Astrocyte of the cerebellum (primary cell): ENCODE results near the gene ROR1.

ENCODE experiments used
- DNase-seq: peaks from one replicate; pipeline ENCODE4 v3.0.0-alpha.2; 2011; ENCODE audit warnings: low read depth
- H3K4me3 ChIP-seq: 2 replicates; pipeline ENCODE4 v1.5.1; 2011; ENCODE audit warnings: mild to moderate bottlenecking, low read depth, low read length, moderate library complexity
- in situ Hi-C: cut with HindIII; loops from 2 replicates; pipeline ENCODE4 v1.10.0; 2017; ENCODE audit warnings: low sequenced_read_pairs
- TF ChIP-seq, protein P1 (sequence below): IDR thresholded peaks from 2 replicates; pipeline ENCODE4 v1.5.1; 2012; ENCODE audit warnings: low read length, low read depth, moderate library complexity, mild to moderate bottlenecking; ENCODE audit errors: missing control alignments

The ROR1 gene

DNA sequence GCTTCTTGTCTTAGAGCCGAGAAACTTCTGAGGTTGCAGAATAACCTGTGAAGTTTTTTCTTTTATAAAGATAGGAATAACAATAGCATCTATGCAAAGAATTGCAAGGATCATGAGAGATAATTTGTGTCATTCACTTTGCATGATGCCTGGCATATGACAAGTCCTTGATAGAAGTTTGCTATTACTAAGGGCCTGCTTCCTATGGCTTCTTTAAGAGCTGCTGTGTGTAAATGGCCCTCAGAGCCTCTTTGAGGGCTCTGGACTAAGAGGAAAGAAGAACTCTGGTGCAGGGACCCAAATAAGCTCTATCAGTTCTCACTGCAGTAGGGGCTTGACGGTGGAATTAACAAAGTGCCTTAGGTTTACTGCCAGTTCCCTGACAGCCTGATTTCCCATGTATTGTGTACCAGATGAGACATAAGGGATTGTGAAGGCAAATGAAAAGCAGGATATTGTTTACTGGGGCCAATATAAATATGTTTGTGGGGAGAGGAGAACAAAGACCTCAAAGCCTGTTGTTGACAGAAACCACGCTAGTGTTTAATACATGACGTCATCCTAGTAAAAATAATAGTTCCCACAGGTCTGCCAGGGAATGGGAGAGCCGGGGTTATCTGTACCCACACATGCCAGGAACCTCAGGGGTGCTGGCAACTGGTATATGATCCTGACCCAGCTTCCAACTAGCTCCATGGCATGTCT, 298.4 kb downstream of the ROR1 start:
- no peak overlapping the region for H3K4me3 ChIP-seq
- DNase-seq: peak; percentile 72
- in situ Hi-C loops: no loop called here
- TF ChIP-seq, protein P1, sequence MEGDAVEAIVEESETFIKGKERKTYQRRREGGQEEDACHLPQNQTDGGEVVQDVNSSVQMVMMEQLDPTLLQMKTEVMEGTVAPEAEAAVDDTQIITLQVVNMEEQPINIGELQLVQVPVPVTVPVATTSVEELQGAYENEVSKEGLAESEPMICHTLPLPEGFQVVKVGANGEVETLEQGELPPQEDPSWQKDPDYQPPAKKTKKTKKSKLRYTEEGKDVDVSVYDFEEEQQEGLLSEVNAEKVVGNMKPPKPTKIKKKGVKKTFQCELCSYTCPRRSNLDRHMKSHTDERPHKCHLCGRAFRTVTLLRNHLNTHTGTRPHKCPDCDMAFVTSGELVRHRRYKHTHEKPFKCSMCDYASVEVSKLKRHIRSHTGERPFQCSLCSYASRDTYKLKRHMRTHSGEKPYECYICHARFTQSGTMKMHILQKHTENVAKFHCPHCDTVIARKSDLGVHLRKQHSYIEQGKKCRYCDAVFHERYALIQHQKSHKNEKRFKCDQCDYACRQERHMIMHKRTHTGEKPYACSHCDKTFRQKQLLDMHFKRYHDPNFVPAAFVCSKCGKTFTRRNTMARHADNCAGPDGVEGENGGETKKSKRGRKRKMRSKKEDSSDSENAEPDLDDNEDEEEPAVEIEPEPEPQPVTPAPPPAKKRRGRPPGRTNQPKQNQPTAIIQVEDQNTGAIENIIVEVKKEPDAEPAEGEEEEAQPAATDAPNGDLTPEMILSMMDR: no peak

- TF ChIP-seq, protein P1: no peak
- no peak overlapping the region for H3K4me3 ChIP-seq
- DNase-seq: no peak
- in situ Hi-C loops: no loop called here
Observed at GRCh38 chr1:64073705-64074104, 299.9 kb downstream of the ROR1 start.

DNA sequence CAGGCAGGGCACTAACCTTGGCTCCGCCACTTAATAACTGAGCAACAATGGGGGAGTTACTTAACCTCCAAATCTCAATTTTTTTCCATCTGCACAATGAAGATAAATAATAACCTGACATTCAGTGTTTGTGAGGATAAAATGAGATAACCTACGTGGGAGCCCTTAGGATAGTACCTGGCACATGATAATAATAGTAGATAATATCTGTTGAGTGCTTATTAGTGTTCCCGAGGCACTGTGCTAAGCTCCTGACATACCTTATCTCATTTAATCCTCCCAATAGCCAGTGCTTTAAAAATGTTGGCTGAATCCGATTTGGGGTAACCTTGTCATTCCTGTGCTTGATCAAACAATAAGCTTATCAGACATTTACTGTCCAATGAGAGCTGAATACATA, 300.9 kb downstream of the ROR1 start:
- in situ Hi-C loops: no loop called here
- TF ChIP-seq, protein P1: no peak
- H3K4me3 ChIP-seq: no peak overlapping the region
- no peak for DNase-seq

DNA sequence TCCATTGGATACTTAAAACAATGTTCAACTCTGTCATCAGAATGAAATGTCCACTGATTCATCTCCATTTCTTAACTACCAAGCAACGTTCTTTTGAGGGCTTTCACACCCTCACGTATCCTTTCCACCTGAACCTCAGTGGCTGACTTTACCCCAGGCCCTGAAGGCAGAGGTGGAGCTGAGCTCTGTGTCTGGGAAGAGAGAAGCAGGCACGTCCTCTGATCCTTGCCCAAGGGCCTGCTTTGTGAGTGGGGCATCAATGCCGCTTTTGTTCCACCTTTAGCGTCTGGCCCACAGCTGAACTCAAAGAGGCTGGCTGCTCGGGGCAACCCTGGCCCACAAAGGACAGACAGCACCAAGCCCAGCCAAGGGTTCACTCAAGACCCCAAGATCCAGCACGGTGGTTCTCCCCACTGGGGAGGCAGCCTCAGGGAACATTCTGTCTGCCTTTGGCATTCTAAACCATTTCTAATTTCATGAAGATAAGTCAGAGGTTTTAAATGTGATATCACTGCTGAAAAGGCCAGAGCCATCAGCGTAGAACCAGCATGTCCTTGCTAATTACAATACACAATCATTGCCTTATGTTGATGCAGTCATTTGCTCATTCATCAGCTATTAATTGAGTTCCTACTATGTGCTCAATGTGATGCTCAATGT, 303.6 kb downstream of the ROR1 start:
- TF ChIP-seq, protein P1: no peak
- DNase-seq: no peak
- H3K4me3 ChIP-seq: no peak overlapping the region
- in situ Hi-C loops: no loop called here

GRCh38 chr1:64080941-64081562, 307.2 kb downstream of the ROR1 start:
- TF ChIP-seq, protein P1: no peak
- H3K4me3 ChIP-seq: no peak overlapping the region
- DNase-seq: no peak
- in situ Hi-C loops: no loop called here

- TF ChIP-seq, protein P1: no peak
- no peak for DNase-seq
- in situ Hi-C loops: no loop called here
- no peak overlapping the region for H3K4me3 ChIP-seq
Observed at GRCh38 chr1:64082459-64082858, 308.6 kb downstream of the ROR1 start.
